Islet precursor cell (in vitro differentiated cells): Measurements from ENCODE around the gene SPAG16.
"Not testable (repeated sequence)": the region's sequence is repeated elsewhere in the genome, so short reads cannot be mapped to it uniquely, and the experiment has no call there.

Source experiments
- DNase-seq: peaks from one replicate; pipeline ENCODE4 v3.0.0-alpha.2; 2018

Gene SPAG16

DNA sequence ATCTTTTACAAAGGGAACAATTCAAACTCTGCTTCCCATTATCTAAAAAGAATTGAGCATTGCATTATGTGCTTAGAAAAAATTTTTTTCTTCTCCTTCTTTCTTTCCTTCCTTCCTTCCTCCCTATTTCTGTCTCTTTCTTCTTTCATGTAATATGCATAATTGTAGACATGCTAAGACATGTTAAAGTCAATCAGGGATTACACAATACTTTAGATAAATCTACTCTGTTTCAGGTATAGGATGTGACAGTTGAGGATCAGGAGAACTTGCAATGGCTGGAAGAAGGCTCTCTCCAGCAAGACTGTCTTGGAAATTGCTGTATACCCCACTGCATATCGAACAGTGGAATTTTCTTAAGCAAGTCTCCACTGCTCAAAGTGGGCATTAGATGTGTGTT, 9.0 kb upstream of the SPAG16 start:
- no peak for DNase-seq

DNA sequence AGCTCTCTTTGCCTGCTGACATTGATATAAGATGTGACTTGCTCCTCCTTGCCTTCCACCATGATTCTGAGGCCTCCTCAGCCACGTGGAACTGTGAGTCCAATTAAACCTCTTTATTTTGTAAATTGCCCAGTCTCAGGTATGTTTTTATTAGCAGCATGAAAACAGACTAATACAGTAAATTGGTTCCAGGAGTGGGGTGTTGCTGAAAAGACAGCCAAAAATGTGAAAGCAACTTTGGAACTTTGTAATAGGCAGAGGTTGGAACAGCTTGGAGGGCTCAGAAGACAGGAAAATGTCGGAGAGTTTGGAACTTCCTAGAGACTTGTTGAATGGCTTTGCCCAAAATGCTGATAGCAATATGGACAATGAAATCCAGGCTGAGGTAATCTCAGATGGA, 7.1 kb upstream of the SPAG16 start:
- not testable (repeated sequence) for DNase-seq

DNA sequence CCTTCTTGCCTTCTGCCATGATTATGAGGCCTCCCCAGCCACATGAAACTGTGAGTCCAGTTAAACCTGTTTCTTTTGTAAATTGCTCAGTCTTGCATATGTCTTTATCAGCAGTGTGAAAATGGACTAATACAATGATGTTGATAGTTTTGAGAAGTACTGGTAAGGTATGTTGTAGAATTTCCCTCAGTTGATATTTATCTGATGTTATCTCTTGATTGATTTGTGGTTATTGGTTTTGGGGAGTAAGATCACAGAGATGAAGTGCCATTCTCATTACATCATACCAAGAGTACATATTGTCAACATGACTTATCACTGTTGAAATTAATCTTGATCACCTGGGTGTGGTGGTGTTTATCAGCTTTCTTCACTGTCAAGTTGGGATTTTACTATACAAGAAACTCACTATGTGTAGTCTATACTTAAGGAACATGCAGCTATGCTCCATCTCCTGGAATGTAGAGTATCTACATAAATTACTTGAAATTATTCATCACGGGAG, 5.1 kb upstream of the SPAG16 start:
- no peak for DNase-seq

DNA sequence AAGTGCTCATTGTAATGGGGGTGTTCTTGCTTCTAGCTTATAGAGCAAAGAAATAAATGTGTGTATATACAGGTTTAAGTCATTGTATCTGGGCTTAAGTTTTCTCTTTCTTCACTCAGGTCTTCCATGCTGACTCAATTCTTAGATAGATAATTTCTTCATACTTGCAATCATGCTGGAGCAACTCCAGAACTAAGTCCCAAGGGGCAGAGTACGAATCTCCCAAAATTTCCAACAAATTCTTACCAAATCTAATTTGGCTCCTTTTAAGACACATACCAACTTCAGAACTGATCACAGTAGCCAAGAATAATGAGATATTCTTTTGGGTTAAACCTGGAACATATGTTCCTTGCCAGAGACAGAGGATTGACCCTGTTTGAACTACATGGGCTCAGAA, 4.3 kb upstream of the SPAG16 start:
- no peak for DNase-seq

DNA sequence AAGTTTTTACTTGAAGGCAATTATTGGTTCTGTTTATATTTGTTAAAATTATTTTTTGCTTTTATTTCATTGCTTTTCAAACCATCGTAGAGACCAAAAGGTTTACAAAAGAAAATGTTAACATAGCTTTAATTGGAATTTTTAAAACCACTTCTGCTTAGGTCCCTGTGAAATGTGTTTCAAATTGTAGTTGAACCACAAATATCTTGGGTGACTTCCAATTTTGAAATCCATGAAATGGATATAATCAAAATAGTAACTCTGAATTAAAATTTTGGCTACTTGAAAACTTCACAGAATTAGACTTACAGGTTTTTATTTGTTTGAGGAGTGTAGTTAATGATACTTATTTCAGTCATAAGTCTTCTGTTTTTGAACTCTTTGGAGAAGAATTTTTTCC, 3.1 kb upstream of the SPAG16 start:
- DNase-seq = no peak

DNA sequence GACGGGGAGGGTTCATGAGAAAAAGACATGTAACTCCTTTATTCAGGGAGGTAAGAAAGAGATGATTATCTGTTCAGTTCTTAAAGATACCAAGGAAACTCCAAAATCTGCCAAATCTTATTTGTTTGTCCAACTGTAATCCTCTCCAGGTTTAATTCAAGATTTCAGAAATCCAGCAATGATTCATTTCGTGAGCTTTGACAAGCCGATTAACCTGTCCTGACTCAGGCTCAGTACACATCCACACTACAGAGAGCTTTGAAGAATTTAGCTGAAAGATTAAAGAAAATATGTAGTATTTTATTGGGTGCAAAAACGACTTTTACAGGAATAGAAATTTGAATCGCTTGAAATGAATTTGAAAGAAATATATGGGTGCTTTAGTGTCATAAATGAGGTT, 1.1 kb downstream of the SPAG16 start:
- no peak for DNase-seq

DNA sequence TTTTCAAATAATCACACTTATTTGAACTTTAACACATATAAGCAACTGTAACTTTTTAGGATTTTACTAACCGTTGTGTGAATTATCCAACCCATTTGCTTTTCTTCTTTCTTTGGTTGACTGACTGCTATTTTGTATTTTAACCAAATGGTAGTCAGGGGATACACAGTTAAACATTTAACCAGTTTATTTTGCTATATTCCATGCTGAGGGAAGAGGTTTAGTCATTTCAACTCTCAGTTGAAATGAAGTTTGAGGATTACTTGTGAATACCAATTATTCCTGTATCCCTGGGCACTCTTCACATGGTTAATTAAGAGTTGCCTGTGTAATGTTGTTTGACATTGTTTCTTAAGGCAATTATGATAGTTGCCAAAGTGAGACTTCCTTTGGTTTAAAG, 1.9 kb downstream of the SPAG16 start:
- DNase-seq = no peak

DNA sequence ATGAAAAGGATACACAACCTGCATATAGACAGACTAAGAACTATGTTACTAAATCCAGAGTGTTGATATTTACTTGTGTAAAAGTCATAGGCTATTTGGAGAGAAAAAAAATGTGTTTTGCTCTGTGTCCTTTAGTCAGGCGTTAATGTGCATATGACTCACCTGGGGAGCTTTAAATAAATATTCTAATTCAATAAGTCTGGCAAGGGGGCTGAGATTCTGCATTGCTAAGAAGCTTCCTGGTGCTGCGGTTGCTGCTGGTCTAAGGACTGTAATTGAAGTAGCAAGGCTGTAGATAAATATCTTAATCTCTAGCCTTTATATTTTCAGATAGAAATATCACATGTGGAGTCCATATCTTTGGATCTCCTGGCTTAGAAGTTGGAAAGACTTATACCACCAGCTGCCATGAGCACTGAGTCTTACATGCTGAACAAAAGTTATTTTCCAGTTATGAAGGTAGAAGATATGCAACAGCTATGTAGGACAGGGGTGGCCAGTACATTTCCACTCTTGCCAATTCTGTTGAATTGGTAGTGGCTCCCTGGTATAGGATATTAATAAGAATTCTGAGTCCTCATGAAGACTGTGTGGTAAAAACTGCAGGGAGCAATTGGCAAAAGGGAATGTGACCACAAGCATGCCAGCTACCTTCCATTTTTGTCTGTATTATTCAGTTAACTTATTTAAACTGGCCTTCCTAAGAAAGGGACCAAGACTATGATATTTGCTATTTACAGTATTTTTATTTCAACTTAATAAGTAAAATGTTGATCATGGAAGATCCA, 4.8 kb downstream of the SPAG16 start:
- DNase-seq = no peak

DNA sequence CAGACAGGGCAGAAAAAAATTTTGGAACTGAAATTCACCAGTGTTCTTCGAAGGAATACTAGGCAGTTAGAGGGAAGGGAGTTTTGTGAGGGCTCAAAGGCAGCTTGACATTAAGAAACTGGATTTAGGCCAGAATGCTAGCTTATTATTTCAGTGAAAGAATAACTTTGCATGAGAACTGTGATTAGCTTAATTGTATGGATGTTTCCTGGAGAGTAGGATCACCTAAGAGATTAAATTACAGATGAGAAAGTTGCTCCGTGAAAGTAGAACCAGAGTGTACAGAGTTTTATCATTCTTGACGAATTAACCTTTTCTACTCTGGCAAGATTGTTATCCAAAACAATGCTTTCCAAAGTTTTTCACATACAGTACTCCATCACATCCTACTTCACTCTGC, 6.2 kb downstream of the SPAG16 start:
- DNase-seq = no peak

DNA sequence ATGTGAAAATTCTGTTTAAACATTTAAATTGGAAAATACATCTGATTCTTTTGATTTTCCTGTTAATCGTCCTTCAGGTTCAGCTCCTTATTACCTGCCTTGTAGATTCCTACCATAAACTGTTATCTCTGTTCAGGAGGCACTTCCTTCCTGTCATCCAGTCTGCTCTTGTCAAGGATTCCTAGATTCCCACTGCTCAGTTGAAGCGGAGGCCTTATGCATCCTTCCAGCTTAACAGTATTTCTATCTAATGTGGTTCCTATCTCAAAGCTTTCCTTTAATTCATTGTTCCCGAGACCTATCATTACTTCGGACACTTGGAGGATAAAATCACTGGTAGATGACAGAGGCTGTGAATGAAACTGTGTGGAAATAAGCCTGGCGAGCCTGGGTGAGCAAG, 12.0 kb downstream of the SPAG16 start:
- DNase-seq = no peak

DNA sequence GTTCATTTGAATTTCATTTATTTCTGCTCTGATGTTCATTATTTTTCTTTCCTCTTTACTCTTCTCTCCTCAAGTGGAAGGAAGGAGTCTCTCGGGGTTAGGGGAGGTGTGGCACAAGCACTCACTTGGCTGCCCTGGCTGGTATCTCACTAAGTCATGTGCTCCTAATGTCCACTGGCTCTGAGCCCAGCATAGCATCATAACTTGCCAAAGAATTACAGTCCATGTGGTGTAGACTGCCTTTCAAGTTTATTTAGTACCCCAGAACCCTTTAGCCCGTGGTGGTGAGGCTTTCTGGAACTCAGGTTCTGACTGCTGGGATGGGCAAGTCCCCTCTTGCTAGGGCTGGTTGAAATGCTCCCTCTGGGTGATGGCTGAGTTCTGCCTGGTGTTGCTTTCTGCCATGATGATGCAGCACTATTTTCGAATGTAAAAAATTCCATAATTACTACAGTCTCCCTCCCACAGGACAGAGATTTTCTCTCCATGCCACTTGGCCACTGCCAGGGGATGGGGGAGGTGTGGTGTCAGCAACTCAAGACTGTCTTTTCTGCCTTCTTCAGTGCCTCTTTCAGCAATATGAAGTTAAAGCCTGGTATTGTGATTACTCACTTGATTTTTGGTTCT, 22.2 kb downstream of the SPAG16 start:
- DNase-seq = no peak

DNA sequence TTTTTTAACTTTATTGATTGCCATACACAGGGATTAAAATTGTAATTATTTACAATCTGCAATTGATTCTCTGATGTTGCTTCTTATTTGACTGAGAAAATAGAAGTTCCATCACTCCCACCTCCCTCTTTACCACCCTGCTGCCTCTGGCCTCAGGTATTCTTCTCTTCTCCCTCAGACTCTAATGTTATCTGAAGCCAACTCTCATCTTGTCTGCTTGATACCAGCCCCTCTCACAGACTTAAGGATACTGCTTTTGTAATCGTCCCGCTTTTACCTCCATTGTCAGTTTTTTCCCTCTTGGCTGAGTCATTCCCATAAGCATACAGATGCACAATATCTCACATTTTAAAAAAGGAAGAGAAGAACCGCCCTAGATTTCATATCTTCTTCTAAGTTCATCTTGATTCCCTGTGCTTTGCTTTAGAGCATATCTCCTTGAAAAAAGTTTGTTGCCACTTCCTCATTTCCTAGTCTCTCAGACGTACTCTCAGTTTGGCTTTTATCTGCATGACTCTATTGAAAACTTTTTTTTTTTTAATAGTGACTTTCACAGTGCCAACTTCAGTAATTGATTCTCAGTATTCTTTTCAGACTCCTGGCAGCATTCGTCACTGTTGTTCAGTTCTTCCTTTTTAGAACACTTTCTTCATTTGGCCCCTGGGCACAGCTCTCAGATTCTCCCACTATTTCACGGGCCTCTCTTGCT, 31.1 kb downstream of the SPAG16 start:
- no peak for DNase-seq

DNA sequence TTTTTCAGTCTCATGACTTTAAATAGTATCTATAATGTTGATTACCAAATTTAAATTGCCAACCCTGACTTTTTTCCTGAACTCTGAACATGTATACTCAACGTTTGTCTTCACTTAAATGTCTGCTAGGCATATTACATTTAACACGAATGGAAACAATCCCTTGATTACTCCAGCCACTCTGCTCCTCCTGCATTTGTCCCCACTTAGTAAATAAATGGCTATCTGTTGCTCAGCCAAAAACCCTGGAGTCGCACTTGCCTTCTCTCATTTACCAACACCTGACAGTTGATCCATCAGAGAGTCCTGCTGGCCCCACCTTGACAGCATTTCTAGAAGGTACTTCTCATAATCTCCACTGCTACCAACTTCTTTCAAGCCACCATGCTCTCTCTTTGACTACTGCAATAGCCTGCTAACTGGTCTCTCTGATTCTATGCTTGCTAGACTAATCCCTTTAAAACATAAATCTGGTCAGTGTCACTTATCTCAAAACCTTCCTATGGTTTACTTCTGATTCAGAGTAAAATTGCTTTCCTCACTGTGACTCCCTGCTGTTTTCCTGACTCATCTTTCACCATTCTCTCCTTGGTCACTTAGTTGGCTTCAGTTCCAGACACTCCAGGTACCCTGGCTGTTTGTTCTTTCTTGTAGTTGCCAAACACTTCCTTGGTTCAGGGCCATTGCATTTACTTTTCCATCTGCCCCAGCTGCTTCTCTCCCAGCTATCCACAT, 31.9 kb downstream of the SPAG16 start:
- DNase-seq = no peak

DNA sequence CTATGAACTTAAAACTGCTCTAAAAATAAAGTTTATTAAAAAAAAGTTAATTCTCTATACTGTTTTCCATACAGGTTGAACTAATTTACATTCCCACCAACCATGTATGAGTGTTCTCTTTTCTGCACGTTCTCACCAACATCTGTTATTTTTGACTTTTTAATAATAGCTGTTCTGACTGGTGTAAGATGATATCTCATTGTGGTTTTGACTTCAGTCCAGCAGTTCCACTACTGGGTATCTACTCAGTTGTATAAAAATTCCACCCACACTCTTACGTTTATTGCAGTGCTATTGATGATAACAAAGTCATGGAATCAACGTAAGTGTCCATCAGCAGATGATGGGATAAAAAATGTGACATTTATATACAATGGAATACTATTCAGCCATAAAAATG, 33.7 kb downstream of the SPAG16 start:
- DNase-seq = no peak

DNA sequence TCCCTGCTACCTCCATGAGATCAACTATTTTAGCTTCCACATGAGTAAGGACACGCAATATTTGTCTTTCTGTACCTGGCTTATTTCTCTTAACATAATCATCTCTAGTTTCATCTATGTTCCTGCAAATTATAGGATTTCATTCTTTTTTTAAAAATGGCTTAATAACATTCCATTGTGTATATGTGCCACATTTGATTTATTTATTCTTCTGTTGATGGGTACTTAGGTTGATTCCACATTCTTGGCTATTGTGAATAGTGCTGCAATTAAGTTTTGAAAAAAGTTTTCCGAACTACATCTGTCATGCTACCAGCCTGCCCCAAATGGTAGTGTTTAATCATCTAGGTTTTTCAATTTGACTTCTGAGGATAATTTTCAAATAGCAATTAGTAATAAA, 36.3 kb downstream of the SPAG16 start:
- no peak for DNase-seq

DNA sequence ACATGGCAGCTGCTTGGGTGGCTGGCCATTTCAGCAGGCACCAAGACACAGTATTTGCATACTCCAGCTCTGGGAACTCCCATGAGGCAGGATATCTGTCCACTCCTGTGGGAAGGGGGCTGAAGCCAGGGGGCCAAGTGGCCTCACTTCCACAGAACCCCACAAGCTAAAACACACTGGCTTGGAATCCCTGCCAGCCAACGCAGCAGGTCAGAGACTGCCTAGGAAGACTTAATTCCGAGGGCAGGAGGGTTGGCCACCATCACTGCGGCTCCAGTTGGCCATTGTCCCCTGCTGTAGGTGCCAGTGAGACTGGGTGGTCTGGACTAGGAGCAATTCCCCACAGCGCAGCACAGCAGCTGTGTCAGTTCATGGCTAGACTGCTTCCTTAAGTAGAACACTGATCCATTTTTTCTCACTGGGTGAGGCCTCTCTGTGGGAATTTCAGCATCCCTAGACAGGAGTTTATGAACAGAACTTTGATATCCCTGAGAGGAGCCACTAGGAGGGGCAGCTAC, 52.0 kb downstream of the SPAG16 start:
- no peak for DNase-seq

DNA sequence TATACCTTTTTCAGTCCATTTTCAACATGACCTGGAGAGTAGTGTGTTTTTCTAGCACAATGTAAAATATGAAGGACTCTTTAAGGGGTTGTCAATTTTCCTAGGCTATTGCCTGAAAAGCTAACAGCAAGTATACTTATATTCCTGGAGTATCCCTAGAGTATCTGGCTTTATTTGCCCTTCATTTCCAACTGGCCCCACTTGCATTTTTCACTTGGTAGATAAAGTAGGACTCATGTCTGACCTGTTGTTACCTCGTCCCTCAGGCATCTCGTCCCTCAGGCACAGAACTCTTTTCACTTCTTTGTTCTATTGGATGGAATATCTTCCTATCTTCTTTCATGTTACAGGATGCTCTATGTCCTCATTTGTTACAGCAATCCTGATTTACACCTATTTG, 69.2 kb downstream of the SPAG16 start:
- DNase-seq = no peak

DNA sequence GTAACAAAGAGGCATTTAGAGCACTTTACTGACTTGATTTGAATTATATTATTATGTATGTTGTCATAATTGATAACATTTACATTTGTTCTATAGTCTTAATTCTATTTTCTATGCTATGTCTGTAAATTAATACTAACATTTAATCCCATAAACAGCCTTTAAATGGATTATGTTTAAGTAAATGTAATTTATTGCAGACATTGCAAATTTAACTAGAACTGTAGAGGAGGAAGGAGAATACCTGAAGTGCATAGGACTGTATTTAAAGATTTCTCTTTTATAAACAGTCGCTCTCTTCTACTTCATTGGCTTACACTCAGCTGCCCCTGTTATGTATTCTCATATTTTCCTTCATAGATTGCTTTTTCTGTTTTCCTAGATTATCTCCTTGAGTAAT, 92.4 kb downstream of the SPAG16 start:
- DNase-seq = no peak

DNA sequence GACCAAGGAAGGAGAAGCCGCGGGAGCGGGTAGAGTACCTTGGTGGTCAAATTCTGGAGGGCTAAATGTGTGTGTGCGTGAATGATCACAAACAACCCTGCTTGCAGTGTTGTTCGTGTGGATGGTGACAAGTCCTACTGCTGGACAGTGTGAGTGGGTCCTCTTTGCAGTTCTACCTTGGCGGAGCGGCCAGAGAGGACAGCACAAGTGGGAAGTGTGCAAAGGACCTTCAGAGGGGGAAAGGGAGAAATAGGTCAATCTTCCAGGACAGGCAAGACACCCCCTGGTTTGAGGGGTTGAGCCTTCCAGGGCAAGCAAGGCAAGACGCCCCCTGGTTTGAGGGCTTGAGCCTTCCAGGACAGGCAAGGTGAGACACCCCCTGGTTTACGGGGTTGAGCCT, 122.8 kb downstream of the SPAG16 start:
- peak; percentile 53 for DNase-seq

DNA sequence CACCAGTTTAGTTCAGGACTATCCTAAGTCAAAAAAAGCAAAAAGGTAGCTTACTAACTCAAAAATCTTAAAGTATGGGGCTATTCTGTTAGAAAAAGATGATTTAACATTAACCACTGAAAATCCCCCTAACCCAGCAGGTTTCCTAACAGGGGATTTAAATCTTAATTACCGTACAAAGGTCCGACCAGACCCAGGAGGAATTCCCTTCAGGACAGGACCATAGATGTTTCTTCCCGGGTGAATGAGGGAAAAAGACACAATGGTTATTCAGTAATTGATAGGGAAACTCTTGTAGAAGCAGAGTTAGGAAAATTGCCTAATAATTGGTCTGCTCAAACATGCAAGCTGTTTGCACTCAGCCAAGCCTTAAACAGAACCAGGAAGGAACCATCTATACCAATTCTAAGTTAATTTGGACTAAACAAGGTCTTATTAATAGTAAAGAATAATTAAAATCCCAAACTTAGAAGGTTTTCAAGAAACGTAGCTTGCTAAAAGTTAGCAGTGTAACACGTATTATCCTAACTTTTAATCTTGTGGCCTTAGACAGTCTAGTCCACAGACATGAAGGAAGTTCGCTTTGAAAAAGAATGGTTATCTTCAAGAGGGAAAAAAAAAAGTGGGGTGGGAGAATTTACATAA, 124.3 kb downstream of the SPAG16 start:
- not testable (repeated sequence) for DNase-seq

DNA sequence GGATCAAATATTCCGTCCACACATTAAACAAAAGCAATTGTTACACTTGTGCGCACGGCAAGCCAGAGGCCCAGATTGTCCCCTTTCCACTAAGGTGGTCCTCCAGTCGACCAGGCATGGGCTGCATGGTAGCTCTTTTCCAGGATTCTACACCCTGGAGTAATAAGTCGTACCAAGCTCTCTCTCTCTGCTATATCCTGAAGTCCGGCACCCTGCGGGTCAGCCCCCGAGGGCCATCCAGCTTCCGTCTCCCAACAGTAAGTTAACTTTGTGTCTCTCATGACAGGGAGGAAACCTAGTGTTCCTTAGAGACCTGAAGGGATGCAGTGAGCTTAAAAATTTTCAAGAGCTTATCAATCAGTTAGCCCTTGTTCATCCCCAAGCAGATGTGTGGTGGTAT, 126.4 kb downstream of the SPAG16 start:
- DNase-seq = not testable (repeated sequence)

DNA sequence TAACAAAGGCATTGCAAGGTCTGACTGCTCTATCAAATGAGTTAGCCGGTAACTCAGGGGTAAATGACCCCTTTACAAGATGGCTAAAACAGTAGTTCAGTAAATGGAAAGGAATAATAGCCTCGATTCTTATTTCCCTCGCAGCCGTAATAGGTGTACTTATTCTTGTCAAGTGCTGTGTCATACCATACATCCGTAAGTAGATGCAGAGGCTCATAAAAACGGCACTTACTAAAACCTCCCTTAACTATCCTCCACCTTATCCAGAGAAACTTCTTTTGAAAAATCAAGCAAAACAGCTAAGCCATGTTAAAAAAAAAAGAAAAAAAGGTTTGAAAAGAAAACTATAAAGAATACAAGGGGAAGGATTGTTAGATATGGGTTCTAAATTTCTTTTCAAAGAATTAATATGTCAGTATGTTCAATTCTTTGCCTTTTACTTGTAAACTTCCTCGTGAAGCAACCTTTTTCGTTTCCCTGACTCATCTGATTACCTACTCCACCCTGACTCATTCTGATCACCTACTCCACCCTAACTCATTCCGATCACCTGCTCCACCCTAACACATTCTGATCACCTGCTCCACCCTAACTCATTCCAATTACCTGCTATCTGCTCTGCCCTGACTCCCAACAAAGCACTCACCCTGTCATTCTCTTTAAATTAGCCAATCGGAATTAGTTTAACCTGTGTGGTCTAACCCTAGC, 127.5 kb downstream of the SPAG16 start:
- no peak for DNase-seq
